NB4 (cell line): Measurements from ENCODE around the gene MINAR1.

ENCODE experiments used
- MAX ChIP-seq: IDR thresholded peaks from 2 replicates; pipeline ENCODE4 v1.6.1; 2011; ENCODE audit warnings: low read depth, low read length
- MYC ChIP-seq: IDR thresholded peaks from 2 replicates; pipeline ENCODE4 v1.6.1; 2011; ENCODE audit warnings: low read depth, low read length
- POLR2A ChIP-seq: IDR thresholded peaks from 2 replicates; pipeline ENCODE4 v1.6.1; 2011; ENCODE audit warnings: mild to moderate bottlenecking; ENCODE audit not compliant: insufficient read length; ENCODE audit errors: extremely low read depth
- TF ChIP-seq, protein P1 (sequence below): IDR thresholded peaks from one replicate; pipeline ENCODE4 v1.5.1; 2012; ENCODE audit warnings: low read depth, low read length

DNA sequence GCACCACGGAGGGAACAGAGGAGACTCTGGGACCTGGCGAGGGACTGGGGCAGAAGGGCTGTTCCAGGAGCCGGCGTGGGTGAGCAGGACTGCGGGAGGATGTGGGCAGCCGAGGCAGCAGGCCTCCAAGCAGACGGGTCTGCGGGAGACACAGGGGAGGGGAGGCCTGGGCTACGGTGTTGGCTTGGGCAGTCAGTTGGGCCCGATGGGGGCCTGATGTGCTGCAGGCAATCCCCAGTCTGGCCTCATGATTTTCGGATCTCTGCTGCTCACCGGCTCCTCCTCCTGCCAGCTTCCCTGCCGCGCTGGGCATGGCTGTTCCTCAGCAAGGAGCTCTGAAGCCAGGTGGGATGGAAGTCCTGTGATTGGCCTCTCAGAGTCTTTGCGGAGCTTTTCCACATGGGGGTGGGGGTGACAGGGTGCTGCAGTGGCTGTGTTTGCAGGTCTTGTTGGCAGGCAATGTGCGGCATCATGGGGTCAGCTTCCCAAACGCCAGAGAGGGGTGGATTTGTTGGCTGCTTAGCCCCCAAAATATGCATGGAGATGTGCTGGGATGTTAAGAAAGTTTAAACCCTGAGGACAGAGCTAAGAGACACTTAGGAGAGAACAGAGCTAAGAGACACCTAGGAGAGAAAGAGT lies 19.3 kb downstream of the MINAR1 start:
- TF ChIP-seq, protein P1, sequence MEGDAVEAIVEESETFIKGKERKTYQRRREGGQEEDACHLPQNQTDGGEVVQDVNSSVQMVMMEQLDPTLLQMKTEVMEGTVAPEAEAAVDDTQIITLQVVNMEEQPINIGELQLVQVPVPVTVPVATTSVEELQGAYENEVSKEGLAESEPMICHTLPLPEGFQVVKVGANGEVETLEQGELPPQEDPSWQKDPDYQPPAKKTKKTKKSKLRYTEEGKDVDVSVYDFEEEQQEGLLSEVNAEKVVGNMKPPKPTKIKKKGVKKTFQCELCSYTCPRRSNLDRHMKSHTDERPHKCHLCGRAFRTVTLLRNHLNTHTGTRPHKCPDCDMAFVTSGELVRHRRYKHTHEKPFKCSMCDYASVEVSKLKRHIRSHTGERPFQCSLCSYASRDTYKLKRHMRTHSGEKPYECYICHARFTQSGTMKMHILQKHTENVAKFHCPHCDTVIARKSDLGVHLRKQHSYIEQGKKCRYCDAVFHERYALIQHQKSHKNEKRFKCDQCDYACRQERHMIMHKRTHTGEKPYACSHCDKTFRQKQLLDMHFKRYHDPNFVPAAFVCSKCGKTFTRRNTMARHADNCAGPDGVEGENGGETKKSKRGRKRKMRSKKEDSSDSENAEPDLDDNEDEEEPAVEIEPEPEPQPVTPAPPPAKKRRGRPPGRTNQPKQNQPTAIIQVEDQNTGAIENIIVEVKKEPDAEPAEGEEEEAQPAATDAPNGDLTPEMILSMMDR, result no peak
- TF ChIP-seq MAX (no peak), POLR2A (no peak), MYC (no peak)
